Ishikawa (cell line): ENCODE data around the gene SPOP.

Source experiments
- CEBPB ChIP-seq: IDR thresholded peaks from 2 replicates; pipeline ENCODE4 v1.6.1; 2012
- CREB1 ChIP-seq: IDR thresholded peaks from 2 replicates; pipeline ENCODE4 v1.6.1; 2012; ENCODE audit warnings: low read depth
- EGR1 ChIP-seq: IDR thresholded peaks from 2 replicates; pipeline ENCODE4 v1.6.1; 2012
- EP300 ChIP-seq: IDR thresholded peaks from 2 replicates; pipeline ENCODE4 v1.6.1; 2012; ENCODE audit warnings: borderline replicate concordance
- FOXM1 ChIP-seq: IDR thresholded peaks from 2 replicates; pipeline ENCODE4 v1.6.1; 2012; ENCODE audit warnings: low read depth, borderline replicate concordance
- NFIC ChIP-seq: IDR thresholded peaks from 2 replicates; pipeline ENCODE4 v1.6.1; 2012
- RAD21 ChIP-seq: IDR thresholded peaks from 2 replicates; pipeline ENCODE4 v1.6.1; 2012; ENCODE audit warnings: low read depth
- TAF1 ChIP-seq: IDR thresholded peaks from 2 replicates; pipeline ENCODE4 v1.6.1; 2012; ENCODE audit warnings: low read depth, mild to moderate bottlenecking
- TCF12 ChIP-seq: IDR thresholded peaks from 2 replicates; pipeline ENCODE4 v1.6.1; 2012; ENCODE audit warnings: low read depth
- TEAD4 ChIP-seq: IDR thresholded peaks from 2 replicates; pipeline ENCODE4 v1.6.1; 2012
- YY1 ChIP-seq: IDR thresholded peaks from 2 replicates; pipeline ENCODE4 v1.6.1; 2012; ENCODE audit warnings: low read depth
- ZBTB7A ChIP-seq: IDR thresholded peaks from 2 replicates; pipeline ENCODE4 v1.6.1; 2012; ENCODE audit warnings: low read depth
- TF ChIP-seq, protein P1 (sequence below): IDR thresholded peaks from 2 replicates; pipeline ENCODE4 v1.6.1; 2012
- TF ChIP-seq, protein P2 (sequence below): IDR thresholded peaks from 2 replicates; pipeline ENCODE4 v1.6.1; 2012
- TF ChIP-seq, protein P3 (sequence below): IDR thresholded peaks from 2 replicates; pipeline ENCODE4 v1.6.1; 2012; ENCODE audit warnings: low read depth, mild to moderate bottlenecking

SPOP gene

DNA sequence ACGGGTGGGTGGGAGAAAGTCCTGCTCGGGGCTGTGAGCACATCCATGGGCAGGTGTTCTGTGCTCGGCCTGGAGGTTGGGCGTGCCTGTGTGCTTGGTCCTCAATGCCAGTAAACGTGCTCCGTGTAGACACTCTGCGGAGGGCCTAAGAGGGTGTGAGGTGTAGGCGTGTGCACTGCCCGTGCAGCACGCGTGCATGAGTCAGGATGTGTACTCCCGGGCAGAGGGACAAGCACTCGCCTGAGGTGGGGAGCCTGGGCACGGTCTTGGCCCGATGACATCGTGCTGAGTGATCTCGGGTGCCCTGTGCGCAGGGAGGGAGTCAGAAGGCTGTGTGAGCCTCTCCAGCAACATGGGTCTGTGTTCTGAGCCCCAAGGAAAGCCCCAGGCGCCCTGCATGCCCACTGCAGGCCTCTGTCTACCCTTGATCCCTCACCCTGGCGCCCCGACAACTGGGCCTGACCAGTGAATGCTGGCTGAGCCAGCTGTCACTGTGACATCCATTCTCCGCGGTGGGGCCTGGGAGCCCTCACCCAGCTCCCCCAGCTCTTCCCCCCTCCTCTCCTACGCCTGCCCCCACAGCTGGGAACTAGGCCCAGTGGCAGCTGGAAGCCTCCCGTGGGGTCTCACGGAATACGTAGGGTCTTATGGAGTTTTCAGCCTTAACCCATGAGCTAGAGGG, 125.7 kb downstream of the SPOP start:
- no peak for TF ChIP-seq RAD21
- no peak for TF ChIP-seq CEBPB
- TF ChIP-seq, protein P1, sequence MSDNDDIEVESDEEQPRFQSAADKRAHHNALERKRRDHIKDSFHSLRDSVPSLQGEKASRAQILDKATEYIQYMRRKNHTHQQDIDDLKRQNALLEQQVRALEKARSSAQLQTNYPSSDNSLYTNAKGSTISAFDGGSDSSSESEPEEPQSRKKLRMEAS: no peak
- TF ChIP-seq, protein P2, sequence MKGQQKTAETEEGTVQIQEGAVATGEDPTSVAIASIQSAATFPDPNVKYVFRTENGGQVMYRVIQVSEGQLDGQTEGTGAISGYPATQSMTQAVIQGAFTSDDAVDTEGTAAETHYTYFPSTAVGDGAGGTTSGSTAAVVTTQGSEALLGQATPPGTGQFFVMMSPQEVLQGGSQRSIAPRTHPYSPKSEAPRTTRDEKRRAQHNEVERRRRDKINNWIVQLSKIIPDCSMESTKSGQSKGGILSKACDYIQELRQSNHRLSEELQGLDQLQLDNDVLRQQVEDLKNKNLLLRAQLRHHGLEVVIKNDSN: no peak
- TF ChIP-seq, protein P3, sequence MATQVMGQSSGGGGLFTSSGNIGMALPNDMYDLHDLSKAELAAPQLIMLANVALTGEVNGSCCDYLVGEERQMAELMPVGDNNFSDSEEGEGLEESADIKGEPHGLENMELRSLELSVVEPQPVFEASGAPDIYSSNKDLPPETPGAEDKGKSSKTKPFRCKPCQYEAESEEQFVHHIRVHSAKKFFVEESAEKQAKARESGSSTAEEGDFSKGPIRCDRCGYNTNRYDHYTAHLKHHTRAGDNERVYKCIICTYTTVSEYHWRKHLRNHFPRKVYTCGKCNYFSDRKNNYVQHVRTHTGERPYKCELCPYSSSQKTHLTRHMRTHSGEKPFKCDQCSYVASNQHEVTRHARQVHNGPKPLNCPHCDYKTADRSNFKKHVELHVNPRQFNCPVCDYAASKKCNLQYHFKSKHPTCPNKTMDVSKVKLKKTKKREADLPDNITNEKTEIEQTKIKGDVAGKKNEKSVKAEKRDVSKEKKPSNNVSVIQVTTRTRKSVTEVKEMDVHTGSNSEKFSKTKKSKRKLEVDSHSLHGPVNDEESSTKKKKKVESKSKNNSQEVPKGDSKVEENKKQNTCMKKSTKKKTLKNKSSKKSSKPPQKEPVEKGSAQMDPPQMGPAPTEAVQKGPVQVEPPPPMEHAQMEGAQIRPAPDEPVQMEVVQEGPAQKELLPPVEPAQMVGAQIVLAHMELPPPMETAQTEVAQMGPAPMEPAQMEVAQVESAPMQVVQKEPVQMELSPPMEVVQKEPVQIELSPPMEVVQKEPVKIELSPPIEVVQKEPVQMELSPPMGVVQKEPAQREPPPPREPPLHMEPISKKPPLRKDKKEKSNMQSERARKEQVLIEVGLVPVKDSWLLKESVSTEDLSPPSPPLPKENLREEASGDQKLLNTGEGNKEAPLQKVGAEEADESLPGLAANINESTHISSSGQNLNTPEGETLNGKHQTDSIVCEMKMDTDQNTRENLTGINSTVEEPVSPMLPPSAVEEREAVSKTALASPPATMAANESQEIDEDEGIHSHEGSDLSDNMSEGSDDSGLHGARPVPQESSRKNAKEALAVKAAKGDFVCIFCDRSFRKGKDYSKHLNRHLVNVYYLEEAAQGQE: no peak
- no peak for TF ChIP-seq EGR1
- no peak for TF ChIP-seq TAF1
- no peak for TF ChIP-seq CREB1
- no peak for TF ChIP-seq TEAD4

DNA sequence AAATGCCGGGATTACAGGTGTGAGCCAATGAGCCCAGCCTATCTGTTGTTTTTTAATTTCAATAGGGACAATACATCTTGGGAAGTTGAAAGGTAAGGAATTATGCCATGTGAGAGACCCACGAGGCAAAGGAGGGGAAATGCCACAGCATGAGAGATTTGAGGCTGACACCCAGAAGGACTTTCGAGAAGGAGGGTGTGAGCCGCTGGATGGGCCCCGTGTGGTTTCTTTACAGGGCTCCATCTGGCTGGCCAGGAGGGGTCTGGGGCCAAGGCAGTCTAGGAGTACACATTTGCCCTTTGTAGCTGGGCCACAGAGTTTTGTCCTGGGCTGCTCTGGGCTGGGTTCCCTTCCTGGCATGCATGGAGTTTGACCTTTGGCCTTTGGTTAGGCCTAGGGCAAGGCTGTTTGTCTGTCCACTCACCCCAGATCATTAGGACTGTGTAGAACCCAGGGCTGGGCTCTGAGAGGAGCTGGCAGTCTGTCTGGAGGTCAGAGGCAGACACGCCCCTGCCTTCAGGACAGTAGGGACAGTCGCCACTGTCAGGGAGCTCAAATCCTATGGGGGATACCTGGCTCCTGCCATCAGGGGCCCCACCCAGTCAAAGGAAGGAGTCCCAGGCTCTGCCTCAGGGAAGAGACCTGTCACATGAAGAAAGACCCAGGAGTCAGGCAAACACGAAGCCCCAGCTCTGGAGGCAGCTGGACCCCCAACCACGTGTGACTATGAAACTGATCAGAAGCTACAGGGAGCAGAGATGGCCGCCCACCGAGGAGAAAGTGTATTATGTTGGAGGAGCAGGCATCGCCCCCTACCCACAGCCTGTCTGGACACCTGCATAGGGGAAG, 126.5 kb downstream of the SPOP start:
- TF ChIP-seq TCF12 (no peak), TAF1 (no peak), CREB1 (no peak), TEAD4 (no peak), YY1 (no peak), FOXM1 (no peak), EP300 (no peak), CEBPB (no peak), EGR1 (no peak), RAD21 (no peak), NFIC (no peak), ZBTB7A (no peak)
- TF ChIP-seq, protein P1: no peak
- TF ChIP-seq, protein P3: no peak
- TF ChIP-seq, protein P2: no peak

DNA sequence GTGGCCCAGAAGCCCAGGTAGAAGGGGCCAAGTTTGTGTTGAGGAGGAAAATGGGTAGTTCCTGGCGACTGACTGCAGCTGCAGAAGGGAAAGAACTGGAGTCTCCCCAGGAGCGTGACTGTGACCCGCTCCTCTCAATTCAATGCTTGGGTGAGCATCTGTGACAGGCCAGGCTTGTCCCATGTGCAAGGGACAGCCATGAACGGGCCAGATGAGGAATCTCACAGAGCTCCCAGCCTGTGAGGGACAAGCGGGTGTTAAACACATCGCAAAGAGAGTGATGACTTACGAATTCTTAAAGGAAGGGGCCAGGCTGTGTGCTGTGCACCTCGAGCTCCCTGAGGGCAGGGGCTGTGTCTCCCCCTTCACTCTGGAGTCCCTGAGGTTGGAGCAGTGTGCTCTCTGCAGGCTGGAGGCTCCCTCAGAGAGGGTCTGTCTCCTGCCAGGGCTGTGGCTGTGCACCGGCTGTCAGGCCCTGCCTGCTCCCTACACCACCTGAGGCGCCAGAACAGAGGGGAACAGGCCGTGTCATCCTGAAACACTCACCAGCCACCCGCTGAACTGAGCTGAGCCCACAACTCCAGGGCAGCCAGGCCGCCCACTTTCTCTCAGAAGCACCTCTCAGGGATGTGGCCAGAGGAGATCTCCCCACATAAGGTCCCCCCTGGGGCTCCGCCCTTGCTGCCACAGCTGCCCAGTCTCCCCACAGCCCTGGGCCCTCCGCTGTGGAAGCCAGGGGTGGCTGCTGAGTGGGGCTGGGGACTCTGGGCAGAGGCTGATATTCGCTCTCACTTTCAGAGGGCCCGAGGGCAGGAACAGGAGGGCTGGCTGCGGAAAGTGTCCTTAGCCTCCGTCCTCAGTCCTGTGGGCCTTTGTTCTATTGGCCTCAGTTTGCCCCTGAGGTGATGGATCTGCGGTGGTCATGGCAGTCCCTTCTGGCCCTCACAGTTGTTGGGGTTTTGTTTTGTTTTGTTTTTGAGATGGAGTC, 127.9 kb downstream of the SPOP start:
- no peak for TF ChIP-seq RAD21
- no peak for TF ChIP-seq EGR1
- TF ChIP-seq NFIC: no peak
- TF ChIP-seq ZBTB7A: no peak
- no peak for TF ChIP-seq CEBPB
- TF ChIP-seq, protein P3: no peak
- TF ChIP-seq EP300: no peak
- no peak for TF ChIP-seq YY1
- TF ChIP-seq, protein P1: no peak
- no peak for TF ChIP-seq TAF1
- TF ChIP-seq, protein P2: no peak
- TF ChIP-seq CREB1: no peak
